ENCODE measurements around the gene TSLP.

TSLP gene

DNA sequence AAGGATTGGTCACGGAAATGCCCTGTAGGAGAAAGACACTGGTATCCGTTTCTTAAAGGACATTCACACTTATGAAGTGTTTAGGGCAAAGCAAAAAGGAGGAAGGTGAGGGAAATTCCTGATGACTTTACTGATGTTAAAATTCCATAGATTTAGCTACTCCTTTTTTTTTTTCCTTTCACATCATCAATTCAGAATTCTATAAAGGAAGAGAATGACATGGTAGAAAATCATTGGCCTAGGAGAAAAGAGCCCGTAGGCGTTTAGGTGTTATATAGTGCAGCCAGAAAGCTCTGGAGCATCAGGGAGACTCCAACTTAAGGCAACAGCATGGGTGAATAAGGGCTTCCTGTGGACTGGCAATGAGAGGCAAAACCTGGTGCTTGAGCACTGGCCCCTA lies at the start of gene TSLP:
TSS of gene TSLP (plus strand) at position 301 of the 400 bp plus-strand sequence. CDS start 178 bp downstream, outside the sequence.
- Histone ChIP-seq H3K4me3 (ENCODE audit: low read depth, low read length) (peak within 1 kb of the TSS; percentile 78), H3K27ac (ENCODE audit: low read depth, low read length) (no peak within 1 kb of the TSS), H3K9me3 (ENCODE audit: control insufficient read depth, insufficient read depth, low read length) (no peaks in the 10 kb centered on the region), H3K36me3 (ENCODE audit: control insufficient read depth, insufficient read depth, low read length) (no peaks in the 10 kb centered on the region), H3K27me3 (ENCODE audit: control insufficient read depth, insufficient read depth, low read length) (peaks cover 78% of the 10 kb centered on the region), H3K9ac (ENCODE audit: low read depth, low read length) (no peak within 1 kb of the TSS), H3K4me1 (ENCODE audit: control insufficient read depth, insufficient read depth, low read length) (peaks cover 10% of the 10 kb centered on the region)

DNA sequence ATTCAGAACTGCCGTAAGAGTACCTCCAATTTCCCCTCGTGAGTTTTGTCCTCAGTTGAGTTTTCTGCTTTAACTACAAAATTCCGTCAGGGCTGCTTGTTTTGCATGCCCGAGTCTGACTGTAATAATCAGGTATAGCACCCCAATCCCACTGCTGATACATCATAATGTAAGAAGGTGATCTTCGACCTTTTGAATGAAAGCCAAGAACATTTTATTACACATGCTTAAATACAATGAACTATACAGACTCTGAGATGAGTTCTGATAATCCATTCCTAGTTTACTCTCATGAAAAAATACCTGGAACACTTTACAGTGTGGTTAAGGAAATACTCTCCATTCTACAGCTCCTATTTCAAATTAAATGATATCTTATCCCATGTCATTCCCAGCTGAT lies 49.2 kb upstream of the TSLP start:
- Histone ChIP-seq H3K27me3 (ENCODE audit: control insufficient read depth, insufficient read depth, low read length) (no peaks in the 10 kb centered on the region), H3K4me3 (ENCODE audit: low read depth, low read length) (no peak overlapping the region), H3K9me3 (ENCODE audit: control insufficient read depth, insufficient read depth, low read length) (no peaks in the 10 kb centered on the region), H3K27ac (ENCODE audit: low read depth, low read length) (no peak overlapping the region), H3K9ac (ENCODE audit: low read depth, low read length) (no peak overlapping the region), H3K4me1 (ENCODE audit: control insufficient read depth, insufficient read depth, low read length) (no peaks in the 10 kb centered on the region), H3K36me3 (ENCODE audit: control insufficient read depth, insufficient read depth, low read length) (no peaks in the 10 kb centered on the region)

DNA sequence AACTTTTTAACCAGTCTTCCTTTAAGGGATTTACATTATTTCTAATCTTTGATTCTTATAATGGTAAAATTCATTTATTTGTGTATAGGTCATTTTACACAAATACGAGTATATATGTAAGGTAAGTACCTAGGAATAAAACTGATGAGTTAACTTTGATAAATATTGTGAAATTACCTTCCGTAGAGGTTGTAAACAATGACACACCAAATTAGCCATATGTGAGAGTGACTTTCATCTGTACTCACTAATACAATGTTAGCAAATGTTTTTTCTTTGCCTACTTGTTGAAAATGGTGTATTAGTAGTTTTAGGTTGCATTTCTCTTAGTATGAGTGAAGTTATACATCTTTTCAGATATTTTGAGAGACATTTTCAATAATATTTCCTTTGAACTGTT lies 42.6 kb upstream of the TSLP start:
- no peak overlapping the region for H3K9ac ChIP-seq (ENCODE audit: low read depth, low read length)
- H3K9me3 ChIP-seq (ENCODE audit: control insufficient read depth, insufficient read depth, low read length) = no peaks in the 10 kb centered on the region
- no peaks in the 10 kb centered on the region for H3K36me3 ChIP-seq (ENCODE audit: control insufficient read depth, insufficient read depth, low read length)

DNA sequence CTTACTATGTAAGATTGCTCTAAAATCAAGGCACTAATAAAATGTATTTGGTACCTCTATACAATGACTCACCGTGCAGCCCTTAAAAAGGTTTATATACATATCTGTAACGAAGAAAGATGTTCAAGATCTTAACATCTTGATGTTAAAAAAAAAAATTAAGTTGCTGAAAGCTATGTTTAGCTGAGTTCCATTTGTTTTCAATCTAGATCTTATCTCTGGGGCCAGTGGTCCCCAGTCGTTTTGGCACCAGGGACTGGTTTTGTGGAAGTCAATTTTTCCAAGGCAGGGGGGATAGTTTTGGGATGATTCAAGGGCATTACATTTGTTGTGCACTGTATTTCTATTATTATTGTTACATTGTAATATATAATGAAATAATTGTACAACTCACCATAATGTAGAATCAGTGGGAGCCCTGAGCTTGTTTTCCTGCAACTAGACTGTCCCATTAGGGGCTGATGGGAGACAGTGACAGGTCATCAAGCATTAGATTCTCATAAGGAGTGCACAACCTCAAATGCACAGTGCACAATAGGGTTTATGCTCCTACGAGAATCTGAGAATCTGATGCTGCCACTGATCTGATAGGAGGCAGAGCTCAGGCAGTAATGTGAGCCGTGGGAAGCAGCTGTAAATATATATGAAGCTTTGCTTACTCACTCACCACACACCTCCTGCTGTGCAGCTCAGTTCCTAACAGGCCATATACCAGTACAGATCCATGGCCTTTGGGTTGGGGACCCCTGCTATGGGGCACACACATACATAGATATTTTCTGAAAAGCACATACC lies 27.6 kb upstream of the TSLP start:
- H3K9ac ChIP-seq (ENCODE audit: low read depth, low read length) = no peak overlapping the region
- no peak overlapping the region for H3K4me3 ChIP-seq (ENCODE audit: low read depth, low read length)
- no peak overlapping the region for H3K27ac ChIP-seq (ENCODE audit: low read depth, low read length)
- no peaks in the 10 kb centered on the region for H3K27me3 ChIP-seq (ENCODE audit: control insufficient read depth, insufficient read depth, low read length)
- no peaks in the 10 kb centered on the region for H3K36me3 ChIP-seq (ENCODE audit: control insufficient read depth, insufficient read depth, low read length)
- H3K9me3 ChIP-seq (ENCODE audit: control insufficient read depth, insufficient read depth, low read length) = no peaks in the 10 kb centered on the region
- no peaks in the 10 kb centered on the region for H3K4me1 ChIP-seq (ENCODE audit: control insufficient read depth, insufficient read depth, low read length)

More for the DNA sequence above, 42.6 kb upstream of the TSLP start:
- Histone ChIP-seq H3K4me1 (ENCODE audit: control insufficient read depth, insufficient read depth, low read length) (no peaks in the 10 kb centered on the region), H3K27ac (ENCODE audit: low read depth, low read length) (no peak overlapping the region), H3K27me3 (ENCODE audit: control insufficient read depth, insufficient read depth, low read length) (no peaks in the 10 kb centered on the region), H3K4me3 (ENCODE audit: low read depth, low read length) (no peak overlapping the region)

GRCh38 chr5:111058064-111058463 lies 13.4 kb upstream of the TSLP start:
- no peak overlapping the region for H3K27ac ChIP-seq (ENCODE audit: low read depth, low read length)
- H3K36me3 ChIP-seq (ENCODE audit: control insufficient read depth, insufficient read depth, low read length) = no peaks in the 10 kb centered on the region
- no peak overlapping the region for H3K9ac ChIP-seq (ENCODE audit: low read depth, low read length)
- no peaks in the 10 kb centered on the region for H3K4me1 ChIP-seq (ENCODE audit: control insufficient read depth, insufficient read depth, low read length)
- no peaks in the 10 kb centered on the region for H3K9me3 ChIP-seq (ENCODE audit: control insufficient read depth, insufficient read depth, low read length)
- H3K4me3 ChIP-seq (ENCODE audit: low read depth, low read length) = no peak overlapping the region
- H3K27me3 ChIP-seq (ENCODE audit: control insufficient read depth, insufficient read depth, low read length) = no peaks in the 10 kb centered on the region

DNA sequence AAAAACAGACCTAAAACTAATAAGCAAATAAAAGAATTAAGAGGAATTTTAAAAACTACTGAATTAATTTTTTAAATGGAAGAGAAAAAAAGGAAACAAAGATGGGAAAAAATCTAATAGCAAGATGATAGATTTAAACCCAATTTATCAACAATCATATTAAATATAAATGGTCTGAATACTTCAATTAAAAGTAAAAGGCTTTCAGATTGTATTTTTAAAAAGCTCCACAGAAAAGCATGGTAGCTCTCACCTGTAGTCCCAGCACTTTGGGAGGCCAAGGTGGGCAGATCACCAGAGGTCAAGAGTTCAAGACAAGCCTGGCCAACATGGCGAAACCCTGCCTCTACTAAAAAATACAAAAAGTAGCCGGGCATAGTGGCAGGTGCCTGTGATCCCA lies 11.3 kb upstream of the TSLP start:
- no peaks in the 10 kb centered on the region for H3K9me3 ChIP-seq (ENCODE audit: control insufficient read depth, insufficient read depth, low read length)
- H3K27ac ChIP-seq (ENCODE audit: low read depth, low read length) = no peak overlapping the region
- H3K36me3 ChIP-seq (ENCODE audit: control insufficient read depth, insufficient read depth, low read length) = no peaks in the 10 kb centered on the region
- H3K9ac ChIP-seq (ENCODE audit: low read depth, low read length) = no peak overlapping the region
- no peaks in the 10 kb centered on the region for H3K4me1 ChIP-seq (ENCODE audit: control insufficient read depth, insufficient read depth, low read length)
- H3K4me3 ChIP-seq (ENCODE audit: low read depth, low read length) = no peak overlapping the region
- no peaks in the 10 kb centered on the region for H3K27me3 ChIP-seq (ENCODE audit: control insufficient read depth, insufficient read depth, low read length)

DNA sequence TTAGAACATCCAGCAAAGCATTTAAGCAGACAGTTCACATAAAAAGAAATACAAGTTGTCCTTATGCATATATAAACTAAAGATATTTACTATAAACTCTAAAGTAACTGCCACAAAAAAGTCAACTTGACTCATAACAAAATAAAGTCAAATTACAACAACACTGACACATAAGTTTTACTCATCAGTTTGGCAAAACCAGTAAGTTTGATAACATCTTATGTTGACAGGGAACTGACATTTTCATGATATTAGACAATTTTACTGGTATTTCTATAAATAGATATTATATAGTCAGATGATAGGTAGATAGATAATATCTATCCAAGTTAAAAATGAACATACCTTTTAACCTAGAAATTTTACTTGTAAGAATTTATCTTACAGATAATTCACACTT lies 9.9 kb upstream of the TSLP start:
- Histone ChIP-seq H3K36me3 (ENCODE audit: control insufficient read depth, insufficient read depth, low read length) (no peaks in the 10 kb centered on the region), H3K27me3 (ENCODE audit: control insufficient read depth, insufficient read depth, low read length) (no peaks in the 10 kb centered on the region), H3K4me1 (ENCODE audit: control insufficient read depth, insufficient read depth, low read length) (no peaks in the 10 kb centered on the region), H3K9ac (ENCODE audit: low read depth, low read length) (no peak overlapping the region), H3K27ac (ENCODE audit: low read depth, low read length) (no peak overlapping the region), H3K9me3 (ENCODE audit: control insufficient read depth, insufficient read depth, low read length) (no peaks in the 10 kb centered on the region), H3K4me3 (ENCODE audit: low read depth, low read length) (no peak overlapping the region)

DNA sequence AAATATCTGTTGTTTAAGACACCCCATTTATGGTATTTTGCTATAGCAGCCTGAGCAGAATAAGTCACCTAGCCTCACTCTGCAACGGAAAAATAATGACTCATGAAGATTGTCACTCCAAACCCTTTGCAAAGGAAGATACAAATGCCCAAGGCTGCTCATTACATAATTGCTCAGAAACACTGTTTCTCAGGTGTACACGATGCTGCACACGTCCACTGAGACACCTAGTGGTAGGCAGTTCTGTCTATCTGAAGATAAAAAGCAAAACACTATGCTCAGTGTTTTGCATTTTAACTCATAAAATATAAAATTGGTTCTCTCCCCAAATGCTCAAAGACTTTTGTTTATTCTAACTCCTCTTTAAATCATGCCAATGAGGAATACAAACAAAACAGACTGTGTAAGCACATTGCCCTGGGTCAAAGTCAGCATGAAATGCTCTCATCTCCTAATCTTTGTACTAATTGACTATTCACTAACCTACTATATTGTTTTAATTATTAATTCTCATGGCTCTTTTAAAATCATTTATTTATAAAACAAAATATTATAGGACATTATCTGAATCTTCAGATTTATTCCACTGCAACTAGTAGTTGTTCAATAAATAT lies 7.7 kb upstream of the TSLP start:
- H3K9ac ChIP-seq (ENCODE audit: low read depth, low read length) = no peak overlapping the region
- H3K9me3 ChIP-seq (ENCODE audit: control insufficient read depth, insufficient read depth, low read length) = no peaks in the 10 kb centered on the region
- peaks cover 18% of the 10 kb centered on the region for H3K27me3 ChIP-seq (ENCODE audit: control insufficient read depth, insufficient read depth, low read length)
- no peaks in the 10 kb centered on the region for H3K36me3 ChIP-seq (ENCODE audit: control insufficient read depth, insufficient read depth, low read length)
- H3K27ac ChIP-seq (ENCODE audit: low read depth, low read length) = no peak overlapping the region
- H3K4me3 ChIP-seq (ENCODE audit: low read depth, low read length) = no peak overlapping the region
- no peaks in the 10 kb centered on the region for H3K4me1 ChIP-seq (ENCODE audit: control insufficient read depth, insufficient read depth, low read length)

- peaks cover 6% of the 10 kb centered on the region for H3K4me1 ChIP-seq (ENCODE audit: control insufficient read depth, insufficient read depth, low read length)
- H3K4me3 ChIP-seq (ENCODE audit: low read depth, low read length) = no peak overlapping the region
- peaks cover 43% of the 10 kb centered on the region for H3K27me3 ChIP-seq (ENCODE audit: control insufficient read depth, insufficient read depth, low read length)
- H3K9ac ChIP-seq (ENCODE audit: low read depth, low read length) = no peak overlapping the region
- H3K9me3 ChIP-seq (ENCODE audit: control insufficient read depth, insufficient read depth, low read length) = no peaks in the 10 kb centered on the region
- H3K36me3 ChIP-seq (ENCODE audit: control insufficient read depth, insufficient read depth, low read length) = no peaks in the 10 kb centered on the region
- no peak overlapping the region for H3K27ac ChIP-seq (ENCODE audit: low read depth, low read length)
Observed at GRCh38 chr5:111066261-111066938, 5.1 kb upstream of the TSLP start.

DNA sequence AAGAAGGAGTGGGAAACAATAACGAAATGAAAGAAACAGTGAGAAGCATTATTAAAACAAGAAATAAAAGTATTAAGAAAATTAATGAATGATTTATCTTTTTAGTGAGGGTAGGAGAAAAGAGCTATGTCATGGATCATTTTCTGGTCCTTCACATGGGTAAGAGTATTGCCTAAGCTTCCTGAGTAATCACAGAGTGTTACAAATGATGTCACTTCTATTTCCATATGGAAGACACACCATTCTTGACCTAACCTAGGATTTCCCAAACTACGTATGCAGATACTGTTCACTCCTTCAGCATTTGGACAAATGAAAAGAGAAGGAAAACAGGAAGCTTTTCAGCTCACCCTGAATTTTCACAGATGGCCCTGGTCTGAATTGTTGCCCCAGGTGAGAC lies 3.3 kb upstream of the TSLP start:
- peaks cover 62% of the 10 kb centered on the region for H3K27me3 ChIP-seq (ENCODE audit: control insufficient read depth, insufficient read depth, low read length)
- H3K4me1 ChIP-seq (ENCODE audit: control insufficient read depth, insufficient read depth, low read length) = peaks cover 6% of the 10 kb centered on the region
- no peak overlapping the region for H3K4me3 ChIP-seq (ENCODE audit: low read depth, low read length)
- H3K9me3 ChIP-seq (ENCODE audit: control insufficient read depth, insufficient read depth, low read length) = no peaks in the 10 kb centered on the region
- H3K27ac ChIP-seq (ENCODE audit: low read depth, low read length) = no peak overlapping the region
- H3K36me3 ChIP-seq (ENCODE audit: control insufficient read depth, insufficient read depth, low read length) = no peaks in the 10 kb centered on the region
- H3K9ac ChIP-seq (ENCODE audit: low read depth, low read length) = no peak overlapping the region

DNA sequence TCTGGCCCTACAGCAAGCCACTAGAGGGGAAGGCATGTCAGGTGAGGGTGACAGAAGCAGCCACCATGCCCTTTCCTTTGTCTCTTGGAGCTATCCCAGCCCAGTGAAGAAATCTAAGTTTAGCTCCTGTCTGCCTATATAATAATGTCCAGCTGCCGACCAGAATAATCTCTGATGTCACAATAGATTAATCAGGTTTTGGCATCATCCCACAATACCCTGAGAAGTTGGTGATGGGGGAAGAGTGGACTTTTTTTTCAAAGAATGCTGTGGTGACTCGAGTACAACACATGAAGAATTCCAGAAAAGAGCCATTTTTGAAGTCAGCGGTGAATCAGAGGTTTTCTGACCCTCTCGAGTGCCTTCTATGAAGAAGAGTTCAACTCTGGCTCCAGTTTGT lies 1.7 kb upstream of the TSLP start:
- H3K27me3 ChIP-seq (ENCODE audit: control insufficient read depth, insufficient read depth, low read length) = peaks cover 76% of the 10 kb centered on the region
- H3K4me3 ChIP-seq (ENCODE audit: low read depth, low read length) = peak overlapping the region; percentile 65
- no peaks in the 10 kb centered on the region for H3K36me3 ChIP-seq (ENCODE audit: control insufficient read depth, insufficient read depth, low read length)
- no peaks in the 10 kb centered on the region for H3K9me3 ChIP-seq (ENCODE audit: control insufficient read depth, insufficient read depth, low read length)
- H3K9ac ChIP-seq (ENCODE audit: low read depth, low read length) = no peak overlapping the region
- no peak overlapping the region for H3K27ac ChIP-seq (ENCODE audit: low read depth, low read length)
- H3K4me1 ChIP-seq (ENCODE audit: control insufficient read depth, insufficient read depth, low read length) = peaks cover 10% of the 10 kb centered on the region

Data from HUES48 (cell line).